A549 (cell line): Measurements from ENCODE around the gene MPPE1. TPM values are rescaled to one million over a fixed set of nuclear protein-coding genes. Genes with fewer than 3 reads are reported as not detected.
A peak's percentile ranks its signal among the peaks of the same experiment; 100 is the strongest.

ENCODE experiments used
- ATAC-seq, 2 experiments: fragments of 200-7000 bp in 1 of 2; fragments of >200 bp in 1 of 2; cut with Nextera tagmentation in 1 of 2; cut with Tn5 transposase in 1 of 2; 3 replicates each; pipeline versions ENCODE4 v1.8.0 to v1.9.1; 2018 to 2020; ENCODE audit warnings: mild to moderate bottlenecking in 1 of 2, moderate library complexity in 1 of 2
- CTCF ChIA-PET: fragments of 300-600 bp; sonication (Branson Sonifier 250); formaldehyde crosslinking; extraction: SDS; loops from one replicate; lab custom pipeline; 2021; ENCODE audit warnings: antibody characterized with exemption, inconsistent platforms; lab: Yijun Ruan, JAX
- POLR2A ChIA-PET: fragments of 350-600 bp; formaldehyde crosslinking; extraction: SDS; loops from one replicate; lab custom pipeline; 2021; ENCODE audit warnings: antibody characterized with exemption, inconsistent platforms; lab: Yijun Ruan, JAX
- DNase-seq, 2 experiments: peaks; one replicate each; pipeline versions ENCODE4 v3.0.0 to v3.0.0-alpha.2; 2011 to 2016; ENCODE audit warnings: low read depth in 1 of 2, low spot score in 1 of 2
- FAIRE-seq: peaks from 2 replicates; lab custom pipeline; 2011; peaks lifted over from hg19 to GRCh38; lab: Jason Lieb, UNC
- H3K27ac ChIP-seq, 2 experiments: fragments of >200 bp; sonication (Bioruptor Twin); formaldehyde crosslinking; 3 replicates each; pipeline ENCODE4 v1.5.1; 2016 to 2017
- H3K4me1 ChIP-seq: fragments of >200 bp; sonication (Bioruptor Twin); formaldehyde crosslinking; 3 replicates; pipeline ENCODE4 v1.6.1; 2016
- H3K4me2 ChIP-seq: fragments of >200 bp; sonication (Bioruptor Twin); formaldehyde crosslinking; 3 replicates; pipeline ENCODE4 v1.6.1; 2016
- H3K4me3 ChIP-seq: fragments of >200 bp; sonication (Bioruptor Twin); formaldehyde crosslinking; 3 replicates; pipeline ENCODE4 v1.5.1; 2016
- H3K9me3 ChIP-seq: fragments of >200 bp; sonication (Bioruptor Twin); formaldehyde crosslinking; 3 replicates; pipeline ENCODE4 v1.6.1; 2016
- ATOH8 ChIP-seq: fragments of 250-450 bp; sonication (Bioruptor Pico); IDR thresholded peaks from 2 replicates; pipeline ENCODE4 v1.5.0; 2020; ENCODE audit warnings: low read depth, mild to moderate bottlenecking, moderate library complexity
- BHLHE40 ChIP-seq: IDR thresholded peaks from 2 replicates; pipeline ENCODE4 v1.6.1; 2012; ENCODE audit warnings: low read depth, low read length, inconsistent platforms
- CBX8 ChIP-seq: fragments of 200-600 bp; sonication (generic); IDR thresholded peaks from 2 replicates; pipeline ENCODE4 v1.6.1; 2016
- CHD2 ChIP-seq: fragments of 150-350 bp; IDR thresholded peaks from 2 replicates; pipeline ENCODE4 v1.6.1; 2014; ENCODE audit warnings: low read length; ENCODE audit not compliant: partially characterized antibody
- CTCF ChIP-seq: fragments of >200 bp; sonication (Bioruptor Twin); formaldehyde crosslinking; IDR thresholded peaks from 3 replicates; pipeline ENCODE4 v1.5.1; 2016
- E2F6 ChIP-seq: IDR thresholded peaks from 2 replicates; pipeline ENCODE4 v1.6.1; 2012; ENCODE audit warnings: low read depth, borderline replicate concordance
- EHF ChIP-seq: fragments of 250-450 bp; sonication (Bioruptor Pico); IDR thresholded peaks from 2 replicates; pipeline ENCODE4 v1.5.0; 2020; ENCODE audit warnings: mild to moderate bottlenecking
- EHMT2 ChIP-seq: fragments of 200-600 bp; sonication (generic); IDR thresholded peaks from 2 replicates; pipeline ENCODE4 v1.6.1; 2016; ENCODE audit warnings: antibody characterized with exemption, low read depth, mild to moderate bottlenecking, moderate library complexity
- FOSB ChIP-seq: fragments of 250-450 bp; sonication (Bioruptor Pico); IDR thresholded peaks from 2 replicates; pipeline ENCODE4 v1.5.0; 2020; ENCODE audit warnings: mild to moderate bottlenecking, moderate library complexity
- FOXS1 ChIP-seq: fragments of 250-450 bp; sonication (Bioruptor Pico); IDR thresholded peaks from 2 replicates; pipeline ENCODE4 v1.5.0; 2020; ENCODE audit warnings: mild to moderate bottlenecking, moderate library complexity
- GATA3 ChIP-seq: IDR thresholded peaks from 2 replicates; pipeline ENCODE4 v1.6.1; 2012; ENCODE audit warnings: borderline replicate concordance
- HDAC2 ChIP-seq: fragments of 200-600 bp; sonication (generic); IDR thresholded peaks from 2 replicates; pipeline ENCODE4 v1.6.1; 2016
- HOXB5 ChIP-seq: fragments of 250-450 bp; sonication (Bioruptor Pico); IDR thresholded peaks from 2 replicates; pipeline ENCODE4 v1.5.0; 2020; ENCODE audit warnings: mild to moderate bottlenecking, moderate library complexity
- JUN ChIP-seq, 2 experiments: fragments of >200 bp; sonication (Bioruptor Twin); formaldehyde crosslinking; IDR thresholded peaks; 2 replicates in 1 of 2; 3 replicates in 1 of 2; pipeline ENCODE4 v1.6.1; 2016 to 2017
- KDM5A ChIP-seq: fragments of 200-600 bp; sonication (generic); IDR thresholded peaks from 2 replicates; pipeline ENCODE4 v1.6.1; 2016; ENCODE audit warnings: antibody characterized with exemption, mild to moderate bottlenecking
- MAFK ChIP-seq: fragments of 450-650 bp; IDR thresholded peaks from 2 replicates; pipeline ENCODE4 v1.6.1; 2014; ENCODE audit not compliant: partially characterized antibody
- NFE2L2 ChIP-seq: fragments of 150-350 bp; conservative IDR thresholded peaks from 2 replicates; pipeline ENCODE4 v1.6.1; 2014; ENCODE audit warnings: low read length
- PHF8 ChIP-seq: fragments of 200-600 bp; sonication (generic); IDR thresholded peaks from 2 replicates; pipeline ENCODE4 v1.6.1; 2016; ENCODE audit warnings: low read depth, mild to moderate bottlenecking, antibody characterized with exemption, moderate library complexity, borderline replicate concordance
- POLR2A ChIP-seq: IDR thresholded peaks from 2 replicates; pipeline ENCODE4 v1.6.1; 2012; ENCODE audit warnings: mild to moderate bottlenecking, low read length
- POLR2AphosphoS2 ChIP-seq: conservative IDR thresholded peaks from 2 replicates; pipeline ENCODE4 v1.6.1; 2012; ENCODE audit warnings: low read length, improper control_type of control experiment, inconsistent platforms
- RAD21 ChIP-seq, 2 experiments: fragments of >200 bp in 1 of 2; sonication (Bioruptor Twin) in 1 of 2; formaldehyde crosslinking in 1 of 2; IDR thresholded peaks in 1 of 2; conservative IDR thresholded peaks in 1 of 2; 2 replicates in 1 of 2; 3 replicates in 1 of 2; pipeline ENCODE4 v1.6.1; 2012 to 2018; ENCODE audit warnings: inconsistent platforms in 1 of 2
- REST ChIP-seq: fragments of 200-600 bp; sonication (generic); IDR thresholded peaks from 2 replicates; pipeline ENCODE4 v1.6.1; 2016; ENCODE audit warnings: antibody characterized with exemption, mild to moderate bottlenecking, moderate library complexity
- RFX5 ChIP-seq: fragments of 450-650 bp; IDR thresholded peaks from 2 replicates; pipeline ENCODE4 v1.7.1; 2014; ENCODE audit warnings: antibody characterized with exemption, mild to moderate bottlenecking, moderate library complexity
- SMC3 ChIP-seq: fragments of >200 bp; sonication (Bioruptor Twin); formaldehyde crosslinking; IDR thresholded peaks from 3 replicates; pipeline ENCODE4 v1.6.1; 2018; ENCODE audit warnings: inconsistent platforms
- TP53 ChIP-seq: fragments of 250-450 bp; sonication (Bioruptor Pico); IDR thresholded peaks from 2 replicates; pipeline ENCODE4 v1.5.0; 2021; ENCODE audit warnings: mild to moderate bottlenecking, moderate library complexity
- ZNF302 ChIP-seq: fragments of 250-450 bp; sonication (Bioruptor Pico); IDR thresholded peaks from 2 replicates; pipeline ENCODE4 v1.9.0; 2021; ENCODE audit warnings: inconsistent platforms, mild to moderate bottlenecking, moderate library complexity
- WGBS: methylation state at CpG from one replicate; pipeline ENCODE4 v1.1.6; 2017; ENCODE audit errors: missing lambda C conversion rate; 5-methylcytosine and 5-hydroxymethylcytosine counted together
- polyA plus RNA-seq, 4 experiments: library from polyadenylated mRNA; depleted of rRNA in 3 of 4; stranded (reverse); fragments of >200 nt; fragmentation: RNase III in 1 of 4; extraction: RNeasy Plus Mini Kit Qiagen cat#74134 plus additional on column Dnase treatment in 1 of 4; gene quantifications; 2 replicates in 3 of 4; 3 replicates in 1 of 4; pipeline ENCODE4 v1.2.3, GENCODE V29; 2011 to 2017
- TF ChIP-seq, protein P1 (sequence below): IDR thresholded peaks from 2 replicates; pipeline ENCODE4 v1.6.1; 2012

Gene MPPE1
- polyA plus RNA-seq, 2 of the 4 experiments (the other 2 are of a cell fraction) = 20.4 to 26.4 TPM

DNA sequence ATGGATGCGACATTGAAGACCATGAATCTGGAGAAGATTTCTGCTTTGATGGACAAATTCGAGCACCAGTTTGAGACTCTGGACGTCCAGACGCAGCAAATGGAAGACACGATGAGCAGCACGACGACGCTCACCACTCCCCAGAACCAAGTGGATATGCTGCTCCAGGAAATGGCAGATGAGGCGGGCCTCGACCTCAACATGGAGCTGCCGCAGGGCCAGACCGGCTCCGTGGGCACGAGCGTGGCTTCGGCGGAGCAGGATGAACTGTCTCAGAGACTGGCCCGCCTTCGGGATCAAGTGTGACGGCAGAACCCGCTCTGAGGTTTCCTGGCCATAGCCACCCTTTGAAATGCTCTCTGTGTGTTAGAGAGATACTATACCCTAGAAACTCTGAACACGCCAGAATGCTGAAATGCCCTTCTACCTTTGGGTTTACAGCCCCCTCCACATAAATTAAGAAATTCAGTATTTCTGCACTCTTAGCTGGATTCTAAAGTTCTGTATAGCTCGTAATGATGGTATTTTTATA lies 56.2 kb downstream of the MPPE1 start:
- FAIRE-seq (no peak), ATAC-seq (peak; percentile 32 to 40), DNase-seq (peak in 1 of 2 experiments; percentile 52)
- CTCF ChIA-PET = no interaction called here
- H3K4me3 ChIP-seq = peak overlapping the region; percentile 78
- peak overlapping the region; percentile 75 for H3K4me2 ChIP-seq
- peak overlapping the region; percentile 91 to 99 for H3K27ac ChIP-seq
- peaks cover 62% of the 10 kb centered on the region for H3K4me1 ChIP-seq
- 0% methylated on average over 16 of the region's 23 CpGs for WGBS
- H3K9me3 ChIP-seq = no peaks in the 10 kb centered on the region
- POLR2A ChIA-PET = no interaction called here
- TF ChIP-seq POLR2AphosphoS2 (0 out of 2 replicates have a peak, but pooled peaks have one; percentile 9), JUN (IDR thresholded peaks at IDR 0.05) (no peak)

DNA sequence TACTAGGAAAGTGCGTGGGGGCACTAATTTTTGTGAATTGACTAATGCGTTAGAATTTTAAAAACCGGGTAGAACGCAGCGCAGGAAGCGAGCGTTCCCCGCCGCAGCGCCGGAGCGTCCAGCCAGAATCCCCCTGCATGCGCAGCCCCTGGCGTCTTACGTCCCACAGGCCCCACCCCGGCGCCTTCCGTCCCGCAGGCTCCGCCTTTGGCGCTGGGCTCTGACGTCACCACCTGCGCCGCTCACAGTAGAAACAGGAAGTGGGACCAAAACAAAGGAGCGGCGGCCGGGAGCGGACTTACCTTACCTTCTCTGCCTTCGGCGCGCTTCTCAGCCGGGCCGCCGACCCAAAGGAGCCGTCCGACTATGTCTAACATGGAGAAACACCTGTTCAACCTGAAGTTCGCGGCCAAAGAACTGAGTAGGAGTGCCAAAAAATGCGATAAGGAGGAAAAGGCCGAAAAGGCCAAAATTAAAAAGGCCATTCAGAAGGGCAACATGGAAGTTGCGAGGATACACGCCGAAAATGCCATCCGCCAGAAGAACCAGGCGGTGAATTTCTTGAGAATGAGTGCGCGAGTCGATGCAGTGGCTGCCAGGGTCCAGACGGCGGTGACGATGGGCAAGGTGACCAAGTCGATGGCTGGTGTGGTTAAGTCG lies 56.8 kb downstream of the MPPE1 start, which contains the start of gene CHMP1B:
CHMP1B (plus strand) TSS at position 268 of the 660 bp plus-strand sequence; CDS start at position 367, 99 bp downstream.
- ATAC-seq (peak; percentile 85 to 87), FAIRE-seq (no peak), DNase-seq (peak; percentile 46 to 95)
- Histone ChIP-seq H3K4me1 (peaks cover 60% of the 10 kb centered on the region), H3K4me3 (peak within 1 kb of the TSS; percentile 78), H3K27ac (peak within 1 kb of the TSS; percentile 91 to 99), H3K9me3 (no peaks in the 10 kb centered on the region), H3K4me2 (peak within 1 kb of the TSS; percentile 75)
- ChIA-PET CTCF (interaction anchor here (1.4 kb wide), 1 partner anchor 118 kb away, joined by 5 read pairs; no protein-coding TSS in a partner anchor), POLR2A (interaction anchor here (0.7 kb wide), 1 partner anchor 10 kb away, joined by 3 read pairs; no protein-coding TSS in a partner anchor)
- WGBS = under 1% methylated on average over 31 of the region's 53 CpGs
- no peak for TF ChIP-seq FOSB
- TF ChIP-seq RAD21 (conservative IDR thresholded peaks at IDR 0.05 in 1 of 2, IDR thresholded peaks at IDR 0.05 in 1 of 2) = 0 out of 5 replicates have a peak, but pooled peaks of 1 of the 2 experiments have one; percentile 12
- no peak for TF ChIP-seq EHMT2
- 0 out of 2 replicates have a peak, but pooled peaks have one; percentile 10 for TF ChIP-seq HOXB5 (CRISPR knock-in tag)
- peak; percentile 74 for TF ChIP-seq POLR2A
- TF ChIP-seq ZNF302 (CRISPR knock-in tag) = no peak
- TF ChIP-seq KDM5A = peak; percentile 78
- TF ChIP-seq RFX5 = 0 out of 2 replicates have a peak, but pooled peaks have one; percentile 24
- TF ChIP-seq JUN (IDR thresholded peaks at IDR 0.05) = peak in 1 of 2 experiments; percentile 80; a peak in 3 of 5 replicates
- TF ChIP-seq REST = no peak
- 0 out of 2 replicates have a peak, but pooled peaks have one; percentile 4 for TF ChIP-seq POLR2AphosphoS2
- no peak for TF ChIP-seq TP53 (CRISPR knock-in tag)
- TF ChIP-seq CTCF = no peak
- no peak for TF ChIP-seq E2F6
- TF ChIP-seq PHF8 = peak; percentile 83
- no peak; the same call in 1 of the 2 replicates for TF ChIP-seq GATA3
- no peak for TF ChIP-seq EHF
- TF ChIP-seq HDAC2 = no peak
- TF ChIP-seq CHD2 = no peak
- TF ChIP-seq ATOH8 (CRISPR knock-in tag) = no peak
- no peak for TF ChIP-seq SMC3
- no peak for TF ChIP-seq BHLHE40
- TF ChIP-seq NFE2L2 = no peak
- no peak for TF ChIP-seq FOXS1
- no peak for TF ChIP-seq CBX8
- no peak for TF ChIP-seq MAFK
- TF ChIP-seq, protein P1, sequence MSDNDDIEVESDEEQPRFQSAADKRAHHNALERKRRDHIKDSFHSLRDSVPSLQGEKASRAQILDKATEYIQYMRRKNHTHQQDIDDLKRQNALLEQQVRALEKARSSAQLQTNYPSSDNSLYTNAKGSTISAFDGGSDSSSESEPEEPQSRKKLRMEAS = peak; percentile 80
